HG03135 (cell line): ENCODE results near the gene CCHCR1.

ENCODE experiments used
- ATAC-seq: cut with Tn5 transposase; IDR thresholded peaks from one replicate; pipeline ENCODE4 v1.9.1; 2021; ENCODE audit warnings: mild to moderate bottlenecking, moderate library complexity; ENCODE audit not compliant: unreplicated experiment

The CCHCR1 gene

GRCh38 chr6:31112478-31112877 lies 45.1 kb downstream of the CCHCR1 start, which contains the start of gene C6orf15:
TSS of gene C6orf15 (minus strand) at chr6:31112575. CDS start at chr6:31112555, 20 bp downstream.
- ATAC-seq: no peak

GRCh38 chr6:31111712-31112111 lies 45.9 kb downstream of the CCHCR1 start:
- no peak for ATAC-seq

GRCh38 chr6:31110825-31111582 lies 46.6 kb downstream of the CCHCR1 start:
- no peak for ATAC-seq

- no peak for ATAC-seq
Observed at GRCh38 chr6:31107052-31107451, 50.5 kb downstream of the CCHCR1 start.

GRCh38 chr6:31103136-31103535 lies 54.5 kb downstream of the CCHCR1 start:
- ATAC-seq: no peak

- no peak for ATAC-seq
Observed at GRCh38 chr6:31098449-31098938, 59.1 kb downstream of the CCHCR1 start.

- no peak for ATAC-seq
Observed at GRCh38 chr6:31096656-31097055, 60.9 kb downstream of the CCHCR1 start.

- no peak for ATAC-seq
Observed at GRCh38 chr6:31096215-31096614, 61.4 kb downstream of the CCHCR1 start.

- ATAC-seq: no peak
Observed at GRCh38 chr6:31094389-31094881, 63.2 kb downstream of the CCHCR1 start.

GRCh38 chr6:31092769-31093505 lies 64.7 kb downstream of the CCHCR1 start:
- no peak for ATAC-seq
